Naive thymus-derived CD8-positive, alpha-beta T cell (primary cell): Measurements from ENCODE around the gene PROSER3. TPM values are rescaled to one million over a fixed set of nuclear protein-coding genes. Genes with fewer than 3 reads are reported as not detected.

Experiments
- ATAC-seq, 2 donors: fragments of 150-1000 bp; cut with Tn5 transposase in 1 of 2; sonication (Bioruptor Pico), chemical (Tn5 transposase) in 1 of 2; 1 replicate in 1 of 2; 2 replicates in 1 of 2; pipeline ENCODE4 v1.10.0; 2021; ENCODE audit warnings: mild to moderate bottlenecking in 2 of 2, moderate library complexity in 2 of 2
- POLR2A ChIA-PET: fragments of 350-600 bp; sonication (Branson Sonifier 250); formaldehyde crosslinking; loops from one replicate; lab custom pipeline; 2021; ENCODE audit warnings: antibody characterized with exemption; lab: Charles Lee
- DNase-seq, 10 donors: peaks; one replicate each; pipeline versions ENCODE4 v3.0.0 to v3.0.0-alpha.2; 2020 to 2022
- H3K27ac Mint-ChIP-seq, 10 donors: one replicate each; pipeline ENCODE4 v1.8.0; 2020 to 2022; ENCODE audit warnings: mild to moderate bottlenecking in 10 of 10, mixed read lengths in 10 of 10, moderate library complexity in 4 of 10, inconsistent platforms in 1 of 10
- H3K27me3 Mint-ChIP-seq, 5 donors: one replicate each; pipeline ENCODE4 v1.8.0; 2021 to 2022; ENCODE audit warnings: mixed read lengths in 5 of 5
- H3K36me3 Mint-ChIP-seq, 3 donors: one replicate each; pipeline ENCODE4 v1.8.0; 2020 to 2022; ENCODE audit warnings: mixed read lengths in 3 of 3, mild to moderate bottlenecking in 2 of 3, inconsistent platforms in 1 of 3
- H3K4me1 Mint-ChIP-seq, 4 donors: one replicate each; pipeline ENCODE4 v1.8.0; 2021 to 2022; ENCODE audit warnings: mixed read lengths in 4 of 4
- H3K4me3 Mint-ChIP-seq, 10 donors: one replicate each; pipeline ENCODE4 v1.8.0; 2020 to 2022; ENCODE audit warnings: mild to moderate bottlenecking in 10 of 10, mixed read lengths in 10 of 10, moderate library complexity in 6 of 10, inconsistent platforms in 1 of 10
- H3K9me3 Mint-ChIP-seq, 9 donors: one replicate each; pipeline ENCODE4 v1.8.0; 2020 to 2022; ENCODE audit warnings: mixed read lengths in 9 of 9, mild to moderate bottlenecking in 3 of 9, inconsistent platforms in 1 of 9, moderate library complexity in 1 of 9
- polyA plus RNA-seq, 3 donors: library from polyadenylated mRNA; unstranded; fragments of 300-500 nt; fragmentation: Illumina TruSeq; gene quantifications; one replicate each; pipeline ENCODE4 v1.2.3, GENCODE V29; 2021
- total RNA-seq, 8 experiments: library from RNA in 2 of 8; stranded (reverse) in 2 of 8; gene quantifications; one replicate each; pipeline ENCODE4 v1.2.3 and lab custom pipeline; 2021 to 2026

Gene PROSER3
- total and polyA plus RNA-seq, 5 experiments from 2014 or later: 3.4 to 43.5 (median 7.4) TPM

- DNase-seq: no peak
- no peak for ATAC-seq
- Mint-ChIP-seq H3K36me3 (no peaks in the 10 kb centered on the region), H3K4me1 (peaks cover 0 to 4% (median 0%) of the 10 kb centered on the region in 4 donors), H3K9me3 (no peaks in the 10 kb centered on the region), H3K27me3 (peaks cover 5 to 41% (median 23%) of the 10 kb centered on the region in 5 donors), H3K27ac (peak overlapping the region in 1 of 10 donors; percentile 22), H3K4me3 (no peak overlapping the region)
- POLR2A ChIA-PET: interaction anchor here (0.6 kb wide), 1 partner anchor 323 kb away, joined by 3 read pairs; no protein-coding TSS in a partner anchor
These were observed 58.3 kb downstream of the PROSER3 start for GRCh38 chr19:35816262-35816661.

GRCh38 chr19:35816846-35817245 is 58.9 kb downstream of the PROSER3 start:
- POLR2A ChIA-PET: no interaction called here
- DNase-seq (no peak), ATAC-seq (no peak)
- H3K36me3 Mint-ChIP-seq: no peaks in the 10 kb centered on the region
- H3K27me3 Mint-ChIP-seq: peaks cover 5 to 36% (median 20%) of the 10 kb centered on the region in 5 donors
- peaks cover 0 to 4% (median 0%) of the 10 kb centered on the region in 4 donors for H3K4me1 Mint-ChIP-seq
- no peak overlapping the region for H3K4me3 Mint-ChIP-seq
- no peaks in the 10 kb centered on the region for H3K9me3 Mint-ChIP-seq
- peak overlapping the region in 1 of 10 donors; percentile 10 for H3K27ac Mint-ChIP-seq

GRCh38 chr19:35818445-35818844 is 60.5 kb downstream of the PROSER3 start:
- Mint-ChIP-seq H3K4me1 (peaks cover 0 to 4% (median 0%) of the 10 kb centered on the region in 4 donors), H3K27me3 (peaks cover 6 to 40% (median 16%) of the 10 kb centered on the region in 5 donors)
- POLR2A ChIA-PET: no interaction called here

More at GRCh38 chr19:35818445-35818844, 60.5 kb downstream of the PROSER3 start:
- no peak overlapping the region for H3K4me3 Mint-ChIP-seq
- no peak overlapping the region for H3K27ac Mint-ChIP-seq
- DNase-seq (no peak), ATAC-seq (no peak)
- no peaks in the 10 kb centered on the region for H3K9me3 Mint-ChIP-seq
- H3K36me3 Mint-ChIP-seq: no peaks in the 10 kb centered on the region

Other genes starting within 250 kb of the PROSER3 start
- 1 to 10 TPM; 1.8 to 2.6 TPM for gene DMKN, start 244.5 kb upstream of the PROSER3 start, total RNA-seq
- 1 to 10 TPM in 1 of 3 donors, under 1 TPM in 2; 0.27 to 5.8 (median 0.42) TPM for gene DMKN, start 244.5 kb upstream of the PROSER3 start, polyA plus RNA-seq
- gene SBSN, start 229.9 kb upstream of the PROSER3 start, total RNA-seq: under 1 TPM in 1 of 2 experiments, not detected in 1; 0.31 TPM
- not detected for gene SBSN, start 229.9 kb upstream of the PROSER3 start, polyA plus RNA-seq
- gene GAPDHS, start 224.7 kb upstream of the PROSER3 start, total RNA-seq: not detected
- gene GAPDHS, start 224.7 kb upstream of the PROSER3 start, polyA plus RNA-seq: not detected
- gene TMEM147, start 212.6 kb upstream of the PROSER3 start, total RNA-seq: 10 to 100 TPM; 31.1 to 34.3 TPM
- 100 to 1,000 TPM; 151 to 159 (median 157) TPM for gene TMEM147, start 212.6 kb upstream of the PROSER3 start, polyA plus RNA-seq
- not detected for gene ATP4A, start 194.5 kb upstream of the PROSER3 start, total RNA-seq
- gene ATP4A, start 194.5 kb upstream of the PROSER3 start, polyA plus RNA-seq: not detected
- gene PMIS2, start 172.0 kb upstream of the PROSER3 start, total RNA-seq: not detected
- gene PMIS2, start 172.0 kb upstream of the PROSER3 start, polyA plus RNA-seq: not detected
- gene HAUS5, start 145.4 kb upstream of the PROSER3 start, total RNA-seq: 10 to 100 TPM; 27.1 to 29.8 TPM
- 1 to 10 TPM; 6.6 to 7.7 (median 7.2) TPM for gene HAUS5, start 145.4 kb upstream of the PROSER3 start, polyA plus RNA-seq
- 10 to 100 TPM; 55.5 to 56.2 TPM for gene RBM42, start 129.1 kb upstream of the PROSER3 start, total RNA-seq
- 10 to 100 TPM; 54.1 to 59.7 (median 58.0) TPM for gene RBM42, start 129.1 kb upstream of the PROSER3 start, polyA plus RNA-seq
- gene ETV2, start 116.4 kb upstream of the PROSER3 start, total RNA-seq: 1 to 10 TPM in 1 of 2 experiments, under 1 TPM in 1; 0.55 to 1.0 TPM
- under 1 TPM in 2 of 3 donors, not detected in 1; 0.27 to 0.47 TPM for gene ETV2, start 116.4 kb upstream of the PROSER3 start, polyA plus RNA-seq
- gene COX6B1, start 109.9 kb upstream of the PROSER3 start, total RNA-seq: 100 to 1,000 TPM; 197 to 212 TPM
- 100 to 1,000 TPM; 824 to 920 (median 852) TPM for gene COX6B1, start 109.9 kb upstream of the PROSER3 start, polyA plus RNA-seq
- gene UPK1A, start 91.7 kb upstream of the PROSER3 start, total RNA-seq: not detected
- gene UPK1A, start 91.7 kb upstream of the PROSER3 start, polyA plus RNA-seq: not detected
- under 1 TPM; 0.21 to 0.36 TPM for gene ZBTB32, start 53.6 kb upstream of the PROSER3 start, total RNA-seq
- gene ZBTB32, start 53.6 kb upstream of the PROSER3 start, polyA plus RNA-seq: under 1 TPM; 0.15 to 0.68 (median 0.43) TPM
- 10 to 100 TPM; 73.9 to 79.2 TPM for gene KMT2B, start 40.2 kb upstream of the PROSER3 start, total RNA-seq
- 1 to 10 TPM in 1 of 3 donors, under 1 TPM in 2; 0.60 to 2.8 (median 0.83) TPM for gene KMT2B, start 40.2 kb upstream of the PROSER3 start, polyA plus RNA-seq
- 10 to 100 TPM; 79.8 to 82.5 TPM for gene IGFLR1, start 15.7 kb upstream of the PROSER3 start, total RNA-seq
- 10 to 100 TPM; 70.2 to 92.7 (median 92.6) TPM for gene IGFLR1, start 15.7 kb upstream of the PROSER3 start, polyA plus RNA-seq
- gene U2AF1L4, start 12.8 kb upstream of the PROSER3 start, total RNA-seq: 10 to 100 TPM; 52.7 to 53.1 TPM
- gene U2AF1L4, start 12.8 kb upstream of the PROSER3 start, polyA plus RNA-seq: 10 to 100 TPM; 43.1 to 93.1 (median 76.6) TPM
- gene PSENEN, start 12.5 kb upstream of the PROSER3 start, total RNA-seq: 10 to 100 TPM; 23.0 to 26.2 TPM
- gene PSENEN, start 12.5 kb upstream of the PROSER3 start, polyA plus RNA-seq: 10 to 100 TPM; 68.7 to 76.5 (median 71.2) TPM
- 10 to 100 TPM; 14.0 to 16.6 TPM for gene LIN37, start 9.6 kb upstream of the PROSER3 start, total RNA-seq
- 10 to 100 TPM in 1 of 3 donors, 1 to 10 TPM in 2; 5.4 to 15.5 (median 8.1) TPM for gene LIN37, start 9.6 kb upstream of the PROSER3 start, polyA plus RNA-seq
- not detected for gene HSPB6, start 1.1 kb upstream of the PROSER3 start, total RNA-seq
- gene HSPB6, start 1.1 kb upstream of the PROSER3 start, polyA plus RNA-seq: not detected
- 10 to 100 TPM in 1 of 2 experiments, 1 to 10 TPM in 1; 8.7 to 11.1 TPM for gene ARHGAP33, start 17.4 kb downstream of the PROSER3 start, total RNA-seq
- gene ARHGAP33, start 17.4 kb downstream of the PROSER3 start, polyA plus RNA-seq: under 1 TPM in 1 of 3 donors, not detected in 2; 0.13 TPM
- gene PRODH2, start 54.7 kb downstream of the PROSER3 start, total RNA-seq: not detected
- gene PRODH2, start 54.7 kb downstream of the PROSER3 start, polyA plus RNA-seq: not detected
- under 1 TPM in 1 of 2 experiments, not detected in 1; 0.27 TPM for gene NPHS1, start 94.3 kb downstream of the PROSER3 start, total RNA-seq
- gene NPHS1, start 94.3 kb downstream of the PROSER3 start, polyA plus RNA-seq: under 1 TPM in 1 of 3 donors, not detected in 2; 0.50 TPM
- under 1 TPM; 0.96 to 0.99 TPM for gene KIRREL2, start 98.7 kb downstream of the PROSER3 start, total RNA-seq
- gene KIRREL2, start 98.7 kb downstream of the PROSER3 start, polyA plus RNA-seq: under 1 TPM; 0.16 to 0.77 (median 0.35) TPM
- not detected for gene APLP1, start 110.4 kb downstream of the PROSER3 start, total RNA-seq
- not detected for gene APLP1, start 110.4 kb downstream of the PROSER3 start, polyA plus RNA-seq
- 10 to 100 TPM; 42.7 to 48.7 TPM for gene NFKBID, start 142.4 kb downstream of the PROSER3 start, total RNA-seq
- gene NFKBID, start 142.4 kb downstream of the PROSER3 start, polyA plus RNA-seq: 1 to 10 TPM; 1.2 to 2.8 (median 2.5) TPM
- 10 to 100 TPM; 85.7 to 87.7 TPM for gene HCST, start 144.4 kb downstream of the PROSER3 start, total RNA-seq
- 1,000 to 10,000 TPM; 1,254 to 1,751 (median 1,469) TPM for gene HCST, start 144.4 kb downstream of the PROSER3 start, polyA plus RNA-seq
- 1 to 10 TPM; 3.1 to 5.8 TPM for gene TYROBP, start 150.1 kb downstream of the PROSER3 start, total RNA-seq
- 10 to 100 TPM in 1 of 3 donors, 1 to 10 TPM in 2; 4.4 to 72.6 (median 5.6) TPM for gene TYROBP, start 150.1 kb downstream of the PROSER3 start, polyA plus RNA-seq
- gene LRFN3, start 178.2 kb downstream of the PROSER3 start, total RNA-seq: 10 to 100 TPM; 11.2 to 11.4 TPM
- gene LRFN3, start 178.2 kb downstream of the PROSER3 start, polyA plus RNA-seq: 1 to 10 TPM in 2 of 3 donors, under 1 TPM in 1; 0.62 to 1.4 (median 1.1) TPM
- 10 to 100 TPM; 19.4 to 24.2 TPM for gene SDHAF1, start 237.0 kb downstream of the PROSER3 start, total RNA-seq
- 10 to 100 TPM; 31.9 to 50.9 (median 34.9) TPM for gene SDHAF1, start 237.0 kb downstream of the PROSER3 start, polyA plus RNA-seq